Femur (tissue), 1 donor: ENCODE data around the gene PJA2.

Experiments used
- DNase-seq: peaks from one replicate; pipeline ENCODE4 v3.0.0-alpha.2; 2017

Gene PJA2

GRCh38 chr5:109407913-109408312, 1.9 kb downstream of the PJA2 start:
- no peak for DNase-seq

- no peak for DNase-seq
Observed at GRCh38 chr5:109406719-109407118, 3.1 kb downstream of the PJA2 start.

GRCh38 chr5:109404428-109404960, 5.3 kb downstream of the PJA2 start:
- no peak for DNase-seq

- no peak for DNase-seq
Observed at GRCh38 chr5:109403469-109403868, 6.3 kb downstream of the PJA2 start.

GRCh38 chr5:109399092-109399759, 10.5 kb downstream of the PJA2 start:
- no peak for DNase-seq

- DNase-seq = no peak
Observed at GRCh38 chr5:109396965-109397364, 12.8 kb downstream of the PJA2 start.

GRCh38 chr5:109394806-109395205, 15.0 kb downstream of the PJA2 start:
- DNase-seq = no peak

GRCh38 chr5:109390188-109390587, 19.6 kb downstream of the PJA2 start:
- no peak for DNase-seq

GRCh38 chr5:109388407-109388806, 21.4 kb downstream of the PJA2 start:
- DNase-seq = no peak

GRCh38 chr5:109387408-109387974, 22.3 kb downstream of the PJA2 start:
- no peak for DNase-seq

- DNase-seq = no peak
Observed at GRCh38 chr5:109378095-109378494, 31.7 kb downstream of the PJA2 start.

GRCh38 chr5:109374625-109375024, 35.1 kb downstream of the PJA2 start:
- no peak for DNase-seq

- no peak for DNase-seq
Observed at GRCh38 chr5:109373932-109374331, 35.8 kb downstream of the PJA2 start.

- DNase-seq = no peak
Observed at GRCh38 chr5:109370343-109370742, 39.4 kb downstream of the PJA2 start.

- DNase-seq = no peak
Observed at GRCh38 chr5:109365653-109366052, 44.1 kb downstream of the PJA2 start.

GRCh38 chr5:109364977-109365376, 44.8 kb downstream of the PJA2 start:
- no peak for DNase-seq

GRCh38 chr5:109359642-109360041, 50.1 kb downstream of the PJA2 start:
- no peak for DNase-seq

- DNase-seq = no peak
Observed at GRCh38 chr5:109357807-109358206, 52.0 kb downstream of the PJA2 start.

GRCh38 chr5:109354761-109355160, 55.0 kb downstream of the PJA2 start:
- DNase-seq = no peak

- DNase-seq = no peak
Observed at GRCh38 chr5:109351988-109352864, 57.5 kb downstream of the PJA2 start.

- no peak for DNase-seq
Observed at GRCh38 chr5:109350537-109351270, 59.1 kb downstream of the PJA2 start.

- DNase-seq = no peak
Observed at GRCh38 chr5:109349388-109349787, 60.4 kb downstream of the PJA2 start.
